GM12891 (cell line): Measurements from ENCODE around the gene CHRM2.
"Not testable (repeated sequence)": the region's sequence is repeated elsewhere in the genome, so short reads cannot be mapped to it uniquely, and the experiment has no call there.

Experiments used
- POLR2A ChIP-seq: IDR thresholded peaks from 2 replicates; pipeline ENCODE4 v1.6.1; 2011; ENCODE audit warnings: low read depth, low read length, control low read depth
- TAF1 ChIP-seq: IDR thresholded peaks from 2 replicates; pipeline ENCODE4 v1.6.1; 2011; ENCODE audit warnings: low read depth, low read length, control low read depth

- TF ChIP-seq POLR2A, TAF1: not testable (repeated sequence)
These were observed 37.1 kb upstream of the CHRM2 start for GRCh38 chr7:136831398-136831797.
